Activated effector memory CD4-positive, alpha-beta T cell treated with Interleukin-2 at 50 U/mL for 16 hours (primary cell): ENCODE measurements around the gene VAT1L.

Experiments
- DNase-seq: peaks from one replicate; pipeline ENCODE4 v3.0.0-alpha.2; 2020

The VAT1L gene

GRCh38 chr16:77788181-77789084, at the start of gene VAT1L:
Gene VAT1L (plus strand): TSS chr16:77788564. CDS start chr16:77788683, 119 bp downstream.
- DNase-seq: no peak

- no peak for DNase-seq
These were observed 49.4 kb upstream of the VAT1L start for GRCh38 chr16:77738706-77739558.

GRCh38 chr16:77739559-77739892, 48.8 kb upstream of the VAT1L start:
- no peak for DNase-seq

GRCh38 chr16:77744141-77744540, 44.2 kb upstream of the VAT1L start:
- DNase-seq: no peak

GRCh38 chr16:77745972-77746371, 42.4 kb upstream of the VAT1L start:
- no peak for DNase-seq

GRCh38 chr16:77748421-77749005, 39.9 kb upstream of the VAT1L start:
- no peak for DNase-seq

GRCh38 chr16:77749415-77749814, 38.9 kb upstream of the VAT1L start:
- no peak for DNase-seq

- no peak for DNase-seq
These were observed 30.3 kb upstream of the VAT1L start for GRCh38 chr16:77758046-77758445.

- DNase-seq: no peak
These were observed 29.9 kb upstream of the VAT1L start for GRCh38 chr16:77758508-77758907.

GRCh38 chr16:77759201-77759600, 29.2 kb upstream of the VAT1L start:
- DNase-seq: no peak

GRCh38 chr16:77759821-77760220, 28.5 kb upstream of the VAT1L start:
- no peak for DNase-seq

GRCh38 chr16:77760800-77761199, 27.6 kb upstream of the VAT1L start:
- no peak for DNase-seq

- DNase-seq: no peak
These were observed 27.2 kb upstream of the VAT1L start for GRCh38 chr16:77761204-77761603.

GRCh38 chr16:77762262-77762661, 26.1 kb upstream of the VAT1L start:
- no peak for DNase-seq

- DNase-seq: no peak
These were observed 24.4 kb upstream of the VAT1L start for GRCh38 chr16:77763994-77764393.

- no peak for DNase-seq
These were observed 21.2 kb upstream of the VAT1L start for GRCh38 chr16:77767211-77767610.

GRCh38 chr16:77767826-77768225, 20.5 kb upstream of the VAT1L start:
- DNase-seq: no peak

GRCh38 chr16:77775911-77776909, 12.2 kb upstream of the VAT1L start:
- DNase-seq: no peak

GRCh38 chr16:77777745-77778144, 10.6 kb upstream of the VAT1L start:
- no peak for DNase-seq

- DNase-seq: no peak
These were observed 8.0 kb upstream of the VAT1L start for GRCh38 chr16:77780378-77780837.

GRCh38 chr16:77781091-77781490, 7.3 kb upstream of the VAT1L start:
- DNase-seq: no peak

GRCh38 chr16:77782694-77783093, 5.7 kb upstream of the VAT1L start:
- no peak for DNase-seq
